Keratinocyte (primary cell): ENCODE data around the gene QSOX1.

Source experiments
- EZH2 ChIP-seq: IDR thresholded peaks from one replicate; pipeline ENCODE4 v1.6.1; 2012; ENCODE audit warnings: inconsistent platforms, mild to moderate bottlenecking, low read length, moderate library complexity
- TF ChIP-seq, protein P1 (sequence below), 3 experiments: IDR thresholded peaks in 1 of 3; conservative IDR thresholded peaks in 1 of 3; optimal IDR thresholded peaks in 1 of 3; 2 replicates in 2 of 3; 3 replicates in 1 of 3; pipeline versions ENCODE3 to v1.5.1; 2011; ENCODE audit warnings: low read length in 3 of 3, mild to moderate bottlenecking in 3 of 3, moderate library complexity in 2 of 3, control low read depth in 1 of 3, inconsistent platforms in 1 of 3; ENCODE audit not compliant: insufficient read depth in 2 of 3; ENCODE audit errors: extremely low read depth in 1 of 3

DNA sequence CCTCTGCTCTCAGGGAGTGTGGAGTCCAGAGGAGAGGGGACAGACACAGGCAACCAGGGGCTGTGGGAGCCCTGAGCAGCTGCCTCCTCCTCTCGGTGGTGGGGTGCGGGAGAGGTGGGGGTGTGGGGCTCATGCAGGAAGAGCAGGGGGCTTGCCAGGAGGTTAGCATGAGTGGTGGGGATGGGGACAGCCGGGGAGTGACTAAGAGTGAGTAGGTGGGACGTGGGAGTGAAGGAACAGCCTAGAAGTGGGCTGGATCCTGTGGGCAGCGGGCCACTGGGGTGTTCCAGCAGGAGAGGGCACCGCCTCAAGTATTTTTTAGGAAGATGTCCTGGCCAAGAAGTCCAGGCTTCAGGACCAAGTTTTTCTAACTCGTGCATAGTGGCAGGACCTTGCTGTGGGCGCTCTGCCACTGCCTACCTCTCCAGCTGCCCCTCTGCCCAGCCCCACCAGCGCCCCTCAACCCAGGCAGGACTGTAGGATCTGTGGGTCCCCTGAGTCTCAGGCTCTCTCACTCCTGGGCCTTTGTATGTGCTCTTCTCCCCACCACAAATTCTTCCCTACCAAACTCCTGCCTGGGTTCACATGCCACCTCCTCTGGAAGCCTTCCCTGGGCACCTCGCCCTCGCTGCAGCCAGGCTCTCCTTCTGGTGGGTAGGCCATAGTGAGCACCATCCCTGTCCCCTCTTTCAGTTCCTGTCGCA, 56.6 kb downstream of the QSOX1 start:
- TF ChIP-seq, protein P1, sequence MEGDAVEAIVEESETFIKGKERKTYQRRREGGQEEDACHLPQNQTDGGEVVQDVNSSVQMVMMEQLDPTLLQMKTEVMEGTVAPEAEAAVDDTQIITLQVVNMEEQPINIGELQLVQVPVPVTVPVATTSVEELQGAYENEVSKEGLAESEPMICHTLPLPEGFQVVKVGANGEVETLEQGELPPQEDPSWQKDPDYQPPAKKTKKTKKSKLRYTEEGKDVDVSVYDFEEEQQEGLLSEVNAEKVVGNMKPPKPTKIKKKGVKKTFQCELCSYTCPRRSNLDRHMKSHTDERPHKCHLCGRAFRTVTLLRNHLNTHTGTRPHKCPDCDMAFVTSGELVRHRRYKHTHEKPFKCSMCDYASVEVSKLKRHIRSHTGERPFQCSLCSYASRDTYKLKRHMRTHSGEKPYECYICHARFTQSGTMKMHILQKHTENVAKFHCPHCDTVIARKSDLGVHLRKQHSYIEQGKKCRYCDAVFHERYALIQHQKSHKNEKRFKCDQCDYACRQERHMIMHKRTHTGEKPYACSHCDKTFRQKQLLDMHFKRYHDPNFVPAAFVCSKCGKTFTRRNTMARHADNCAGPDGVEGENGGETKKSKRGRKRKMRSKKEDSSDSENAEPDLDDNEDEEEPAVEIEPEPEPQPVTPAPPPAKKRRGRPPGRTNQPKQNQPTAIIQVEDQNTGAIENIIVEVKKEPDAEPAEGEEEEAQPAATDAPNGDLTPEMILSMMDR (optimal IDR thresholded peaks at IDR 0.05 in 1 of 3, IDR thresholded peaks at IDR 0.05 in 1 of 3, conservative IDR thresholded peaks at IDR 0.05 in 1 of 3; ENCODE audit: extremely low read depth in 1 of 3, insufficient read depth in 2 of 3, low read length in 3 of 3): no peak
- TF ChIP-seq EZH2: no peak
